ENCODE data around the gene FER.

GRCh38 chr5:108797396-108797795 lies 49.7 kb downstream of the FER start:
- TF ChIP-seq POLR2AphosphoS5 (IDR thresholded peaks at IDR 0.05; ENCODE audit: low read depth) (no peak), CTCF (IDR thresholded peaks at IDR 0.05; ENCODE audit: insufficient read depth, low read length) (no peak), GABPA (IDR thresholded peaks at IDR 0.05; ENCODE audit: low read depth) (no peak)
- TF ChIP-seq, protein P1, sequence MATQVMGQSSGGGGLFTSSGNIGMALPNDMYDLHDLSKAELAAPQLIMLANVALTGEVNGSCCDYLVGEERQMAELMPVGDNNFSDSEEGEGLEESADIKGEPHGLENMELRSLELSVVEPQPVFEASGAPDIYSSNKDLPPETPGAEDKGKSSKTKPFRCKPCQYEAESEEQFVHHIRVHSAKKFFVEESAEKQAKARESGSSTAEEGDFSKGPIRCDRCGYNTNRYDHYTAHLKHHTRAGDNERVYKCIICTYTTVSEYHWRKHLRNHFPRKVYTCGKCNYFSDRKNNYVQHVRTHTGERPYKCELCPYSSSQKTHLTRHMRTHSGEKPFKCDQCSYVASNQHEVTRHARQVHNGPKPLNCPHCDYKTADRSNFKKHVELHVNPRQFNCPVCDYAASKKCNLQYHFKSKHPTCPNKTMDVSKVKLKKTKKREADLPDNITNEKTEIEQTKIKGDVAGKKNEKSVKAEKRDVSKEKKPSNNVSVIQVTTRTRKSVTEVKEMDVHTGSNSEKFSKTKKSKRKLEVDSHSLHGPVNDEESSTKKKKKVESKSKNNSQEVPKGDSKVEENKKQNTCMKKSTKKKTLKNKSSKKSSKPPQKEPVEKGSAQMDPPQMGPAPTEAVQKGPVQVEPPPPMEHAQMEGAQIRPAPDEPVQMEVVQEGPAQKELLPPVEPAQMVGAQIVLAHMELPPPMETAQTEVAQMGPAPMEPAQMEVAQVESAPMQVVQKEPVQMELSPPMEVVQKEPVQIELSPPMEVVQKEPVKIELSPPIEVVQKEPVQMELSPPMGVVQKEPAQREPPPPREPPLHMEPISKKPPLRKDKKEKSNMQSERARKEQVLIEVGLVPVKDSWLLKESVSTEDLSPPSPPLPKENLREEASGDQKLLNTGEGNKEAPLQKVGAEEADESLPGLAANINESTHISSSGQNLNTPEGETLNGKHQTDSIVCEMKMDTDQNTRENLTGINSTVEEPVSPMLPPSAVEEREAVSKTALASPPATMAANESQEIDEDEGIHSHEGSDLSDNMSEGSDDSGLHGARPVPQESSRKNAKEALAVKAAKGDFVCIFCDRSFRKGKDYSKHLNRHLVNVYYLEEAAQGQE (IDR thresholded peaks at IDR 0.05; ENCODE audit: insufficient replicate concordance, low read depth): no peak

All from HL-60 (cell line).